Ramos (cell line): ENCODE measurements around the gene CACNA2D1.

Source experiments
- in situ Hi-C: fragments of 300-500 bp; cut with MboI; formaldehyde crosslinking; loops from one replicate; pipeline ENCODE4 v1.14.3; 2022; ENCODE audit warnings: low sequenced_read_pairs; ENCODE audit not compliant: unreplicated experiment

Gene CACNA2D1

DNA sequence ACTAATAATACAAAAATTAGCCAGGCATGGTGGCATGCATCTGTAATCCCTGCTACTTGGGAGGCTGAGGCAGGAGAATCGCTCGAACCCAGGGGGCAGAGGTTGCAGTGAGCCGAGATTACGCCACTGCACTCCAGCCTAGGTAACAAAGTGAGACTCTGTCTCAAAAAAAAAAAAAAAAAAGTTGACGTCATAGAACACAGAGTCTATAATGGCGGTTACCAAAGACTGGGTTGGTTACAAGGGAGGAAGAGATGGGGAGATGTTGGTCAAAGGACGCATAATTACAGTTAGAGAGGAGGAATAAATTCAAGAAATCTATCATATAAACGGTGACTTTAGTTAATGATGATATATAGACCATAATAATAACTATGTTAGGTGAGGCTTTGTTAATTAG lies 364.1 kb downstream of the CACNA2D1 start:
- in situ Hi-C loops, result no loop called here

DNA sequence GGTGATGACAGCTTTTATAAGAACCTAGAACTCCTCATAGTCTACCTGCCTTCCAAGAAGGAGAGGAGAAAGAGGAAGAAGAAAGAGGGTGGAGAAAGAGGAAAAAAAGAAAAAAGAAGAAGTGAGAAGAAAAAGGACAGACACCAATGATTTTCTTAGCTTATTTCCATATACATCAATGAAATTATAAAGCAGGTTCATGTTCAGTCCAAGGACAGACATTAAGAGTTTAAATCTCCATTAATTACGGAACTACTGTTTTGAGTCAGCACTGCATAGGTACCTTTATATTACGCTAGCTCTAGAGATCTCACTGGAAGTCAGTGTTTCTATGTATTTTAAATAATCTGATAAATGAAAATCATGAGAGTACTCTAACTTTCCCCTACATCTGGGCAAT lies 364.8 kb downstream of the CACNA2D1 start:
- in situ Hi-C loops, result no loop called here

DNA sequence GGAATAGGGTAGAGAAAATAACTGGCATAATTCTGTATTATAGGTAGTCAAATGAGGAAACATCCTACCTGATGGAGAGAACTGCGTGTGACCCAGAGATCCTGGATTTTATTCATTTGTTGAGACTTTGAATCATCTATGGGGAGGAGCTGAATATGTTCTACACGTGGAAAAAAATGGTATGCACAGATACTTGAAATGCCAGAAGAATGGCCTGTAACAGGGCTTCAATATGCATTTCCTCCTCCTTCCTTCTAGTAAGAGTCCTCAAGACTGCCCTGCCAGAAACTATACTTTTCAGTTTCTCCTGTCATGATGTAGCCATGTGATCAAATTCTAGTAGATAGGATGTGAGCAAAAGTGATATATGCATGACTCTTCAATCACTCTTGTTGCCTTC lies 372.1 kb downstream of the CACNA2D1 start:
- in situ Hi-C loops, result no loop called here

DNA sequence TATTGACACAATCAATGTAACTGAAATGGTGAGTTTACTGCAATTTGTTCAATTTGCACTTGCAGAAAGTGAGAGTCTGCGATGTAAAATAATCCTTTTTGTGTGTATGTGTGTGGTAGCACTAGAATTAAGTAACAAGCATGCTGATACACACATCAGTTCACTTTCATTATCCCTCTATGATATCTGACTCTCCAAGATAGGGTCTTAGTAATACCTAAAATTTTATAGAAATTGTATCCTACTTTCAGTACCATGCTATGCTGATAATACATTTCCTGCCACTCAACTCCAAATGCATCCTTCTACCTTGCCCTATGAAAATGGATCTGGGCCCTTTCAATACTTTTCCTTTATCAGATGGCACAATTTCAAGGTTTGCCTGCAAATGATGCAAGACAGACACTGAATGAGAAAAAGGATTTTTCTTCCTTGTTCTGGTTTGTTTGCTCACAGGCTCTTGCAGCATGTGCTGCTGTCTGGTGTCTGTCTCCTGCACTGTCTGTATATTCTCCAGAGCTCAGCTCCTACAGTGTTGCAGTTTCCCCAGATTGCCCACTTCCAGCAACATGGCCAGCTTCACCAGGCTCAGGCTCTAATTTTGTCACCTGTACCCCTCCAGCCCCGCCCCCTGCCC lies 375.8 kb downstream of the CACNA2D1 start:
- in situ Hi-C loops, result no loop called here

DNA sequence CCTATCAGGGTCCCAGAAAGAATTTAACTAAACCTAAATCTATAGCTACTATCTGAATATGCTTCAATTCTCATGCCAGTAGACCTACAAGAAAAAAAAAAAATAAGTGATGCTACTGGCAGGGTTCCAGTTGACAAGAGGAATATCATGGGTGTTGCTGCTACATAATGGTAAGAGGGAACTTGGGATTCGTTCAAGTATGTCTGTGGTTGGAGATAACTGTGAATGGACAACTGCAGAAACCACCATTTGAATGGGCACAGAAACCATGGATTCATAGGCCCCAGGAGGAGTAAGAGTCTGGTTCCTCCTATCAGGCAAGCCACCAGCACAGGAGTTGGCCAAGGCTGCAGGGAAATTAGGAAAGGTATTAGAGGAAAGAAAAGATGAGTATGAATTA lies 386.1 kb downstream of the CACNA2D1 start:
- in situ Hi-C loops, result no loop called here

DNA sequence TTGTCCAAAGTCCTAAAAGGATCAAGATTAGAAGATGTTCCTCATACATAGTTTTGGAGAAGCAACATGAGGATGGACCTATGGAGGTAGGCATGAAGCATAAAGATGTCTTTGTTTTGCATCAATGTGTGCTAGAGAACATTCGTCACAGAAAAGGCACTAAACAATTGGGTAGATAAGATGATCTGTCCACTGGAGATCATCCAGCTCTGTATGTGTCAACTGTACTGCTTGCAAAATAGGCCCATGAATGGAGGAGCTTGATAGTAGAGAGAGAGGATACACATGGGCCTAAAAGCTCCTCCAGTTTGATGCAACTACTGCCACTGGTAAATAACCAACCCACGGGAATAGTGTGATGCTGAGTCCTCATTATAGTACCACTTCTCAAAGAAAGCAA lies 387.3 kb downstream of the CACNA2D1 start:
- in situ Hi-C loops, result no loop called here

DNA sequence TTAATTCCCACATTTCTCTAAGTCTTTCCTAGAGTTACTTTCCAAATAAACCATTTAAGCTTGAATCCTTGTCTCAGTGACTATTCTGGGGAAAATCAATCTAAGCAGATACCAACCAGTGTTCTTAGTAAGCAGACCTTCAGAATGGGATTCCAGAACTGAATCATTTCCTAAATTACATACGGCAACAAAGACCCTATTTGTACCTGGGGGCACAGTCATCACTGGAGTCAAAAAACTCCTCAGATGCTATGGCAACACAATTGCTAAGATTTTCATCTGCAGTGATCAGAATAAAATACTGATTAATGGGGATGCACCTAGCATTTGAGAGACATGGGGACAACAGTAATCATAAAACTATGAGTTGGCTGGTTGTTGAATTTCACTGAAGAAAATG lies 389.0 kb downstream of the CACNA2D1 start:
- in situ Hi-C loops, result no loop called here

DNA sequence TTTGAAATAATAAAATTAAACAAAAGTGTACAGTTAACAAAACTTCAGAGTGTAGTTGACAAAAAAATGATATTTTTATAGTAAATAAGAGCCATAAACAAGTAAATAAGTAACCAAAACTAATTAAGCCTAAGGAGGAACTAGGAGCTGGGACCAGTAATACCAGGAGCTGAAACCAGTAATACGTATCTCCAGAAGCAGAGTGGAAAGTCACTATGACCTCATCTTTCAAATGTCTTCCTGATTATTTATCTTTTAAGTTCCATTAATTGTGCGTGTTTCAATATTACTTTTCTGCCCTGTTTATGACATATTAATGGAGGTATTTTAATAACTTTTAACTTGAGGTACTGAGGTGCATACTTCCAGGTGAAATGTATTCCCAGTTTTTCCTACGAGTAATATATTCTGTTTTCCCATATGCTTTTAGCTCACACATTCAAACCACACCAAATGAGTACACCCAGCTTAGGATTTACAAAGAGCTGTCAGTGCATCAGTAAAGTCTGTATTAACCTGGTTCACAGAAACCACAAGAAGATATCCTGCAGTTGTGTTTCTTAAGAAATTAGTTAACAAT lies 390.0 kb downstream of the CACNA2D1 start:
- in situ Hi-C loops, result no loop called here

DNA sequence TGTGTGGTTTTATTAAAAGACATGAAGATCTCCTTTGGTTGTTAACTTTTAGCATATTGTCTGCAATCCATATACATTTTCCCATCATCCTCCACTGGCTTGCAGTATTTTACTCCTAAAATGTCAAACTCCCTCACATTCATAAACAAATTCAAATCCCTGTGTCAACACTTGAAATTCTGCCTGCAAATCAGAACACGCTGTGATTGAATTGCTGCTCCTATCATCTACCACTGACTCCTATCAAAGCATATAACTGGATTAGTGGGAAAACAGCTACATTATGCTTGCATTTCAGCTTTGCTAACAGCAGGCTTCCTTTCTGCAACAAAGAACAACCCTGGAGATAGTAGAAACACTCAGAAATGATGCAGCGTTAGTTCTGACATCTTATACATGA lies 392.0 kb downstream of the CACNA2D1 start:
- in situ Hi-C loops, result no loop called here

DNA sequence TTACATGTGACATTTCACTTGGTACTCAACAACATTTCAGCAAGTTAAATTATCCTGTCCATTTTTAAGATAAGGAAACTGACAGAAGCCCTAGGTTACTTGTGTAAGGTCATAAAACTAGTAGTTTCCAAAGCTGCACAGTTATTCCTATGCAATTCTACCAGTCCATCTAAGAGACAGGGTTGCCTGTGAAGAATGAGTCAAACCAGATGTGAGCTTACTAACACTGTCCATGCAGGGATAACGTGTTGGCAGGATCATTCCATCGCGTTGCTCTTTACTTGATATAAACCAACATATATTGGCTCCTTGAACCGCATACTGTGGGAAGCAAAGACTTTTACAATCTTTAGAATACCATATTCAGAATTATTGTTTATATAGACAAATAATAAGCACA lies 392.8 kb downstream of the CACNA2D1 start:
- in situ Hi-C loops, result no loop called here

DNA sequence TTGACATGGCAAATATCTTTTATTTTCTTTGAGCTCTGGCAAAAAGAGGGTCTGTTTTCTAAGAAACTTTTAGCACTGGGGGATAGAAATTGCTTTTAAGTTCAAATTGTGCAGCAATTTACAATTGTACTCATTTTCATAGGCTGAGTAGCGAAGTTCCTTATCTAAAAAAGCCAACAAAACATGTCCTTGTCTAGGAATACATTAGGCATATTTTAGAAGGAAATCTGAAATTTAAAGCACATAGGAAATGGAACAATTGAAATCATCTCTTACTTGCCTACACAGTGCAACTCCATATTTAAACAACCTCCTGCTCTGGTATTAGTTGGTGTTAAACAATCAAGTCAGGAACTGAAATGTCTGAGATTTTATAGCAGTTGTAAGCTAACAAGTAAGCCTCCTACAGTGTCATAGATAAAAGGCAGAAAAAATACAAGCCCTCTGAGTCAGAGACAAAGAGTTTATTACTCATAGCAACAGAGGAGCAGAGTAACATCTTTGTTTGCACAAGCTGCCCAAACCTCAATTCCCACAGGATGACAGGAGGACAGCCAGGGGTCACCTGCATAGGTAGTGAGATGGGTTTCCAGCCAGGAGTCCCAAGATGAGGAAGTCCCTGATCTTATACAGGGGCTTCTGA lies 393.6 kb downstream of the CACNA2D1 start:
- in situ Hi-C loops, result no loop called here

DNA sequence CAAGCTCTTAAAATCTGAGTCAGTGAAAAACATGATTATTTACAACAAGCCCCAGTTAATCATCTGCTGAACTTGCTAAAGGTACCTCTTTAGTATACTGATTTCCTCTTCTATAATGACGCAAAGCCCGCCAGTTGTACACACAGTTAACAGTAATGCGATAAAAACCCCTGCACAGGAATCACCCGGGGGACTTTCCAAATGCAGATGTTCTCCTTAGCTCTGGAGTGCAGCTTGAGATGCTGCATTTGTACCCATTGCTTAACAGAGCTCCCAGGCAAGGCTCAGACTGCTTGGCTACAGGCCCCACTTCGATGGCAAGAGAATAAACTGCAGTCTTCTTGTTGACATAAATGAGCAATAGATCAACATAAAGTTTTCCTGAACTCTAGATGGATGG lies 394.1 kb downstream of the CACNA2D1 start:
- in situ Hi-C loops, result no loop called here

DNA sequence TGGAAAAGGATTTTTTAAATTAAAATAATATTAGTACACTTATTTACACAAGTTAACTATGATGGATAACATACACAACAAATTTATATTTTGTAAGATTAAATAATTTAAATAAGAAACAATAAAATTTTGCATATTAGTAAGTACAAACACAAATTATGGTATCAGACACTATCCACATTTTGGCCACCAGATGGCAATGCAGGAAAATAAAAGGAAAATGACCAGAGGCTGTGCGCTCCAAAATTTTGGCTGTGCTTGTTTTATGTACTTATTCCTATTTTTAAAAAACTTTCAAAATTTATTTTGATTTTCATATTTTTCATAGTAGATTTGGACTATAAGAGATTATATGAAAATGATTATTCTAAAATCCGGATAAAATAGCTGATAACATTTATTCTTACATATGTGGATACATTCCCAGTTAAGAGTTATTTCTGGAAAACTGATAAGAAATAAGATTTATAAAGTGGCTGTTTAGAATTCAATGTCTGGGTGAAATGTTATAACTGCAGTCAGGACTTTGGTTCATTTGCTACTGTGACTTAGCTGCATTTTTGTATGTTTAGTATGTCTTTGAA lies 399.0 kb downstream of the CACNA2D1 start:
- in situ Hi-C loops, result no loop called here

DNA sequence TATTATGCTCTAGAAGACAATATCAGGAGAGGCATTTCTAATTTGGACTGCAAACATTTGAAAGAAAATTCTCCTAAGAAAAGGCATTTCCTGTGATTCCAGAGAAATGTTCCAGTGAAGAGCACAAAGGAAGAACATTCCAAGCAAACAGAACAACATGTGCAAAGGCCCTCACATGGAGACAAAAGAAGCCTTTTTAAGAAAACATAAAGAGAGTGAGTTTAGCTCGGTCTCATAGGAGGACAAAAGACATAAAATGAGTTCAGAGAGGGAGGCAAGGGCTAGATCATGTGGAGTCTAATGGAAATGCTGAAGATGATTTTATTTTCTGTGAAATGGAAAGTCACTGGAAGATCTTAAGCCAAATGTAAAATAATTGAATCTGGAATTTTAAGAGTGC lies 404.0 kb downstream of the CACNA2D1 start:
- in situ Hi-C loops, result no loop called here

DNA sequence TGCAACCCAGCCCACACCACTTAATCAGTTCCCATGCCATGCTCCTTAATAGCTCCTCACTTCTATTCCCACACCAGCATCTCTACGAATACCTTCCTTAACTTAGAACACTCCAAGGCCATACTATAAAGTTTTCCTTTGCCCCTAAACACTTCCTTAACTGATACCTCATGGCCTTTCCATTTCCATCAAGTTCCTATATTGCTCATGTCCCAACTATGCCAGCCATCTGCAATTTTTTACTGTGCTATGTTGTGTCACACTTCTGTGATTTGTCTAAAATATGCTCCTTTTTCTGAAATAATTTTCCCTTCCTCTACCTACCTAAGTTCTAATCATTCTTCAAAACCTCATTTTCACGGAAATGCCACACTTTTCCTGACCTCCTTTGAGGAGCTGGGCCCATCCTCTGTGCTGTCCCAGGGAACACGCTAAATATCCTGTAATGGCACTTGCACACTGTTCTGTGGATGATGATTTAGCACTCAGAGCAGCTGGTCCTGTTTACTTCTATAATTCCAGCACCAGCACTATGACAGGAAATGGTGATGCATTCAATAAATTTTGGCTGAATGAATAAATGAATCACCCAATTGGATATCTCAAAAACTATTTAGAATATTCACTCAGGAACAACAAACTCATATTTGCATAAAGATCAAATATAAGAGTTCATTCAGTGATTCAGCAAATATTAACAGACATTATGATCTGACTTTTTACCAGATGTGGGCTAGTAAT lies 407.3 kb downstream of the CACNA2D1 start:
- in situ Hi-C loops, result no loop called here

DNA sequence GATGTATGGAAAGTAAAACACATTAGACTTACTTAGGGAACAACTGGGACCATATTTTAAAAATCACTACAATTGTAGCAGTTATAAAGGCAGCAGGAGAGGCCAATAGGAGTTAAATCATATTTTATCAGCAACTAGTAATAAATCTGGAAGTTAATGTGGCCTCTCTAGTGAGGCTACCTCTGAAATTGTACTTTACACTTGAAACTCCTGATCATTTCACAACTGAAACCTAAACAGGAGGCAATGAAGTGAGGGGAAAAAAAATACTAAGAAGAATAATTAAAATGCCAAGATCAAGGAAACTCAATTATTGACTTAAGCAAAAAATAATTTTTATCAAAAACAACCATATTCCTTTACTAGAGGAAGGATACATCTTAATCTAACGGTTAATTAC lies 408.1 kb downstream of the CACNA2D1 start:
- in situ Hi-C loops, result no loop called here

DNA sequence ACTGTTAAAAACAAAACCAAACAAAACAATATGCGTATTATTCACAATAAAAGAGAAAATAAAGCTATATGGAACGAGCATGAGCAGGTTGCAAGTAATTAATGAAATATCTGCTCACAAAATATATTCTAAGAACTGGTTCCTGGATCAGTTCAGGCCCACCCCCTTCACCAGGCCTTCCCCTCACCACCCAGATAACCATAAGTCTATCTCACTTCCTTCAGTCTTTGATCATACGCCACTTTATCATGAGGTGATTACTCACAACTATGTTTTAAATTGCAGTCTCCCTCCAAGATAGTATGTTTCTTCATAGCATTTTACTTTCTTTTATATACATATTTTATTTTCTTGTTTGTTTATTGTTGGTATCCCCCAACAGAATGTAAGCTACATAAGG lies 410.7 kb downstream of the CACNA2D1 start:
- in situ Hi-C loops, result no loop called here

DNA sequence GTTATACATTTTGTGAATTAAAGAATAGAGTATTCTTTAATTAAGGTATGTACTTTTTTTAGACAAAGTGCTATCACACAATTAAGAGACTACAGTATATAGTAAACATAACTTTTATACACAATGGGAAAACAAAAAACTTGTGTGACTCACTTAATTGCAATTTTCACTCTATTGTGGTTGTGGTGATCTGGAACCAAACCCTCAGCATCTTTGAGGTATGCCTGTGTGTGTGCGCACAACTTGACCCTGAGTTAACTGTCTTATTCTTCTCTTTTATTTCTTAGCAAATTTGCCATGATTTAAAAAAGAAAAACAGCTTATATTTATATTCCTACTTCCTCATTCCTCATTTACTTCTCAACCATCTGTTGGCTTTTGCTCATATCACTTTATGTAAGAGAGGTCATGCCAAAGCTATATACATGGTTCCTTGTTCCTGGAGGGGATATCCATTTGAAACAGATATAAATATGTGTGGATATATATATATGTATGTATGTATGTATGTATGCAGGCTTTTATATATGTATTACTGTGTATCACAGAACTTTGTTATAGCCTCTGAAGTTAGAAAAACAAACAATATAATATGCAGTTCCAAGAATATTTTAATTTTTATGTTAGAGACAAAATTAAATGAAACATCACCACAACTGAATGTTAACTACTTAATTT lies 414.2 kb downstream of the CACNA2D1 start:
- in situ Hi-C loops, result no loop called here

DNA sequence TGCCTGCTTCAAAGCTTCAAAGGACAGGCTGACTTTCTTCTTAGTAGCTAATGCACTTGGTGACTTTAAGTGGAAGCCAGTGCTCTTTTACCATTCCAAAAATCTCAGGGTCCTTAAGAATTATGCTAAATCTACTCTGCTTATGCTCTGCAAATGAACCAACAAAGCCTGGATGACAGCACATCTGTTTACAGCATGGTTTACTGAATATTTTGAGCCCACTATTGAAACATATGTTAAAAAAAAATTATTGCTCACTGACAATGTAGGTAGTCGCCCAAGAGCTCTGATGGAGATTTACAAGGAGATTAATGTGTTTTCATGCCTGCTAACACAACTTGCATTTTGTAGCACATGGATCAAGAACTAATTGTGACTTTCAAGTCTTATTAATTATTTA lies 415.5 kb downstream of the CACNA2D1 start:
- in situ Hi-C loops, result no loop called here

DNA sequence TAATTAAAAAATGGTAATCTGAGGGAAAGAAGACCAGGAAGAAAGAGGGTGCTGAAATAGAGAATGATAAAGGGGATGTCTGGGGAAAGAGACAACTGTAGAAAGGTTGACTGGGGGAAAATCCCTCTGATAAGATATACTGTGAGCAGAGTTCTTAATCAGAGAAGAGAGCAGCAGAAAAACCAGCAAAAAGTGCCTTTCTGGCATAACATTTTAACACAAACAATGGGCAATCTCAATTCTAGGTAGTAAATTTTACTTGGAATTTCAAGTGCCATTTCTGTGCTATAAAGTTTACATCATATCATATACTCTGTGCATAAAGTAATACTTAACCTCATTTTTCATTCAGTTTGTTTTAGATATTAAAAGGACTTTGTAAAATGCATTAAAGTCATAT lies 421.9 kb downstream of the CACNA2D1 start:
- in situ Hi-C loops, result loop anchor here (25.0 kb wide), 1 partner anchor 534 kb away; no protein-coding TSS in a partner anchor
